Endothelial cell of umbilical vein (primary cell): Measurements from ENCODE around the gene PIEZO2.

Experiments
- EZH2 ChIP-seq: IDR thresholded peaks from 2 replicates; pipeline ENCODE4 v1.6.1; 2012; ENCODE audit warnings: borderline replicate concordance, low read depth, mild to moderate bottlenecking, moderate library complexity, low read length, inconsistent platforms; ENCODE audit not compliant: severe bottlenecking
- FOS ChIP-seq: IDR thresholded peaks from 2 replicates; pipeline ENCODE4 v1.6.1; 2011; ENCODE audit warnings: mild to moderate bottlenecking, low read length, moderate library complexity, borderline replicate concordance; ENCODE audit not compliant: insufficient read depth
- JUN ChIP-seq: IDR thresholded peaks from 2 replicates; pipeline ENCODE4 v1.6.1; 2011; ENCODE audit warnings: borderline replicate concordance, low read depth; ENCODE audit not compliant: insufficient read length, insufficient read depth
- MAX ChIP-seq: IDR thresholded peaks from 2 replicates; pipeline ENCODE4 v1.6.1; 2011; ENCODE audit not compliant: insufficient read depth, insufficient read length
- MYC ChIP-seq: IDR thresholded peaks from one replicate; pipeline ENCODE4 v1.6.1; 2011; ENCODE audit warnings: mild to moderate bottlenecking, low read depth, low read length
- POLR2A ChIP-seq: IDR thresholded peaks from 2 replicates; pipeline ENCODE4 v1.6.1; 2012; ENCODE audit warnings: low read depth, mild to moderate bottlenecking, control low read depth, low read length
- POLR2AphosphoS5 ChIP-seq: IDR thresholded peaks from 2 replicates; pipeline ENCODE4 v1.6.1; 2012; ENCODE audit warnings: low read depth, mild to moderate bottlenecking, control low read depth, low read length, moderate library complexity; ENCODE audit not compliant: insufficient read depth
- TF ChIP-seq, protein P1 (sequence below), 2 donors: IDR thresholded peaks; 1 replicate in 1 of 2; 2 replicates in 1 of 2; pipeline ENCODE4 v1.5.1; 2011; ENCODE audit warnings: low read length in 2 of 2, mild to moderate bottlenecking in 2 of 2, moderate library complexity in 2 of 2, control low read depth in 1 of 2, inconsistent platforms in 1 of 2, low read depth in 1 of 2; ENCODE audit not compliant: insufficient read depth in 1 of 2; ENCODE audit errors: extremely low read depth in 1 of 2

DNA sequence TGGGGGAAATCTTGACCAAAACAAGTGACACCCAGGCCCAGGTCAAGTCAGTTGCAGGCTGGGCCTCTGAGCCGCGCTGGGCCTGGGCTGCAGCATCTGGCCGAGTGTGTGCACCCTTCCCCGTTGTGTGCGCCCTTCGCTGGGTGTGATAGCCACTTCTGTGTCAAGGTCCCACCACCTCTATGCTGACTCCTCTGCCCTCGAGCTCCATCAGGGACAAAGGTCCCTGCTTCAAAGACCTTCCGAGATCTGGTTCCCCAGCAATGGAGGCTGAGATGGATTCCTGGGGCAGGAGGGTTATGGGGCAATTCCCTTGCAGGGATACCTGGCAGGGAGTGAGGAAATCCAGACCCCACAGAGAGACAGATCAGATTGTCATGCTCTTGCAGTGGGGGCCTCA is 93.6 kb downstream of the PIEZO2 start:
- TF ChIP-seq POLR2AphosphoS5 (no peak), MAX (no peak), EZH2 (no peak), POLR2A (no peak), JUN (no peak), MYC (no peak), FOS (no peak)
- TF ChIP-seq, protein P1, sequence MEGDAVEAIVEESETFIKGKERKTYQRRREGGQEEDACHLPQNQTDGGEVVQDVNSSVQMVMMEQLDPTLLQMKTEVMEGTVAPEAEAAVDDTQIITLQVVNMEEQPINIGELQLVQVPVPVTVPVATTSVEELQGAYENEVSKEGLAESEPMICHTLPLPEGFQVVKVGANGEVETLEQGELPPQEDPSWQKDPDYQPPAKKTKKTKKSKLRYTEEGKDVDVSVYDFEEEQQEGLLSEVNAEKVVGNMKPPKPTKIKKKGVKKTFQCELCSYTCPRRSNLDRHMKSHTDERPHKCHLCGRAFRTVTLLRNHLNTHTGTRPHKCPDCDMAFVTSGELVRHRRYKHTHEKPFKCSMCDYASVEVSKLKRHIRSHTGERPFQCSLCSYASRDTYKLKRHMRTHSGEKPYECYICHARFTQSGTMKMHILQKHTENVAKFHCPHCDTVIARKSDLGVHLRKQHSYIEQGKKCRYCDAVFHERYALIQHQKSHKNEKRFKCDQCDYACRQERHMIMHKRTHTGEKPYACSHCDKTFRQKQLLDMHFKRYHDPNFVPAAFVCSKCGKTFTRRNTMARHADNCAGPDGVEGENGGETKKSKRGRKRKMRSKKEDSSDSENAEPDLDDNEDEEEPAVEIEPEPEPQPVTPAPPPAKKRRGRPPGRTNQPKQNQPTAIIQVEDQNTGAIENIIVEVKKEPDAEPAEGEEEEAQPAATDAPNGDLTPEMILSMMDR (IDR thresholded peaks at IDR 0.05; ENCODE audit: extremely low read depth in 1 of 2, insufficient read depth in 1 of 2, low read depth in 1 of 2, low read length in 2 of 2) = no peak
